ENCODE results near the gene OR7A17.
A peak's percentile ranks its signal among the peaks of the same experiment; 100 is the strongest.

OR7A17 gene

DNA sequence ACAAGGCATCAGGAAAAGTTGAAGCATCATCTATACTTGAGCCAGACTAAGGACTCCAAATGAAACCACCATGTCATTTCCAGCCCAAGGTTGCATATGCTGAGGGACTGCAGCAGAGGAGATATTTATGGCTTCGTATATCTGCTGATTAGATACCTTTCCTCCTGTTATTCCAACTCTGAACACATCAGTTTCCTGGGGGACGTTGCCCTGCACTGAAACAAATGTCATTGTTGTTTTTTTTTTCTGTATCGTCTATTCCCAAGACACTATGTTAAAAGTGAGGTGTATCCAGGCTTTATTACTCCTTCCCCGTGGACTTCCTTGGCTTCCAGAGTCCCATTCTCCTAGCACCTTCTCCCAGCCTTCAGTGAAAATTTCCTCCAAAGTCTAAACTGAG is at the start of gene OR7A17:
Gene OR7A17 (minus strand): TSS at position 101 of the 400 bp plus-strand sequence. CDS start 4,777 bp downstream, outside the sequence.
- no peak for DNase-seq

DNA sequence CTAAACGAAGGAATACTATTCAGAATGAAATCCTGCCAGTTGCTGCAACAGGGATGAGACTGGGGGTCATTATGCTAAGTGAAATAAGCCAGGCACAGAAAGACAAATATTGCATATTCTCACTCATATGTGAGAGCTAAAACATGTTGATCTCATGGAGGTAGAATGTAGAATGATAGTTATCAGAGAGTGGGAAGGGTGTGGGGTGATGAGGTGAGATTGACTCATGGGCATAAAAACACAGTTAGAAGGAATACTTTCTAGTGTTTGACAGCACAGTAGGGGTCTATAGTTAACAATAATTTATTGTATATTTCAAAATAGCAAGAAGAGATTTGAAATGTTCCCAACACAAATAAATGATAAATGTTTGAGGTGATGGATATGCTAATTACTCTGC is 47.6 kb upstream of the OR7A17 start:
- no peak for DNase-seq

DNA sequence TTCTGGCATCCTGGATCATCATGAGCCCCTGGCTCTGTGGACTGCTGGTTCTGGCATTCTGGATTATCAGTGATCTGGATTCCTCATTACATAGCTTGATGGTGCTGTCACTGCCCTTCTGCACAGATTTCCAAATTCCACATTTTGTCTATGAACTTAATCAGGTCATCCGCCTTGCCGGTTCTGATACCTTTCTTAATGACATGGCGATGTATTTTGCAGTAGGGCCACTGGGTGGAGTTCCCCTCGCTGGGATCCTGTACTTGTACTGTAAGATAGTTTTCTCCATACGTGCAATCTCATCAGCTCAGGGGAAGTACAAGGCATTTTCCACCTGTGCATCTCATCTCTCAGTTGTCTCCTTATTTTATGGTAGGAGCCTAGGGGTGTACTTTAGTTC is 30.9 kb upstream of the OR7A17 start:
- no peak for DNase-seq

DNA sequence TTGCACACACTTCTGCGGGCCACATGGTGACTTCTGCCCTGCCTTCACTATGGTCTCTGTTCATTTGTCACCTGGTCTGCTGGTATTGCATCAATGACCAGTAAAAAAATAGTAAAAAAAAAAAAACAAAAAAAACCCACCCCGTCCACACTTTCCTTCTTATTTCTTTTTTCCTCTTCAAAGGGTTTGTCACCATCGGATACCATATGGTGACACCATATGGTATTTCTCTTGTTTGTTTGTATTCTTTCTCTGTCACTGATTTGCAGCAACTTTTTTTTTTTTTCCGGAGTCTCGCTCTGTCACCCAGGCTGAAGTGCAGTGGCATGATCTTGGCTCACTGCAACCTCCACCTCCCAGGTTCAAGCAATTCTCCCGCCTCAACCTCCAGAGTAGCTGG is 29.2 kb upstream of the OR7A17 start:
- no peak for DNase-seq

DNA sequence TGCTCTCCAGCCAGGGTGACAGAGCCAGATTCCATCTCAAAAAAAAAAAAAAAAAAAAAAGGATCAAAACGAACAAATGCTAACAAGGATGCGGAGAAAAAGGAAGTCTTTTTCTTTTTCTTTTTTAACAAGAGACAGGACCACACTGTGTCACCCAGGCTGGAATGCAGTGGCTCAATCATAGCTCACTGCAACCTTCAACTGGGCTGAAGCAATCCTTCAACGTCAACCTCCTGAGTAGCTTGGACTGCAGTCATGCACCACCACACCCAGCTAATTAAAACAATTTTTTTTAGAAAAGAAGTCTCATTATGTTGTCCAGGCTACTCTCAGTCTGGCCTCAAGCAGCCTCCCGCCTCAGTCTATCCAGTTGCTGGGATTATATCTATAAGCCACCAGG is 20.8 kb upstream of the OR7A17 start:
- no peak for DNase-seq

- DNase-seq = no peak
Measured at GRCh38 chr19:14901675-14902260, 15.8 kb upstream of the OR7A17 start.

- DNase-seq = no peak
Measured at GRCh38 chr19:14890643-14891379, 4.9 kb upstream of the OR7A17 start.

DNA sequence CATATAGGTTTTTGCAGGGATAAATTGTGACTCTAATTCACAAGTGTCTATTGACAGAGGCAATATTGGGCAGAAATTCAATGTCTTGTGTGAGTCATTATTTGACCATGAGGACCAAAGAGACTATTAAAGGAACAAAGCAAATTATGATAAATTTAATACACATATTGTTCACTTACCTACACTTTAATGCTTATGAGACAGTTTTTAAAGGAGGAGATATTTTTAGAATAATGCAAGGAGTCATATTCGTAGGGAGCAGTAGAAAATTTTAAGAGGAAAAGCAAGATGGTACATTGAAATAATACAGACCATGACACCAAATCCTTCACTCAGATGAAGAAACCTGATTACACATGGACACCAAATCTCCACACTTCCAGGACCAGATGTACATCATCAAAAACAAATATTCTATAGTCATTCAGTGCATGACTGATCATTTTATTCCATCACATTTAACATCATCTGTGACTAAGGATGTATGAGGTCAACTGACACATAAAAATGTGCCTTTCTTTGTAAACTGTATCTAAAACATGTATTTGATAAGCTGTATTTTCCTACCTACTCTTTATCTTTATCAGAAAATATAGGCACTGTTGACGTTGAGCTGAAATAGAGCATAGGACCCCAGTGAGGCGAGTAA is 4.2 kb upstream of the OR7A17 start:
- DNase-seq = no peak

- DNase-seq = peak; percentile 25
Measured at GRCh38 chr19:14871619-14872230, 14.2 kb downstream of the OR7A17 start.

DNA sequence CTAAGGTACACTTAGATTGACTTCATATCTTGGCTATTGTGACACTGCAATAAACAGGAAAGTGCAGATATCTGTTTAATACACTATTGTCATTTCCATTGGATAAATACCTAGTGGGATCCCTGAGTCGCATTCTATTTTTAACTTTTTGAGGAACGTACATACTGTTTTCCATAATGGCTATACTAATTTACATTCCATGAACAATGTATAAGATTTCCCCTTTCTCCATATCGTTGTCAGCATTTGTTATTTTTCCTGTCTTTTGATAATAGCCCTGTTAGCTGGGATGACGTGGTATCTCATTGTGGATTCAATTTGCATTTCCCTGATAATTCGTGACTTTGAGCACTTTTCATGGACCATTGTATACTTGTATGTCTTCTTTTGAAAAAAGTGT is 17.4 kb downstream of the OR7A17 start:
- no peak for DNase-seq

DNA sequence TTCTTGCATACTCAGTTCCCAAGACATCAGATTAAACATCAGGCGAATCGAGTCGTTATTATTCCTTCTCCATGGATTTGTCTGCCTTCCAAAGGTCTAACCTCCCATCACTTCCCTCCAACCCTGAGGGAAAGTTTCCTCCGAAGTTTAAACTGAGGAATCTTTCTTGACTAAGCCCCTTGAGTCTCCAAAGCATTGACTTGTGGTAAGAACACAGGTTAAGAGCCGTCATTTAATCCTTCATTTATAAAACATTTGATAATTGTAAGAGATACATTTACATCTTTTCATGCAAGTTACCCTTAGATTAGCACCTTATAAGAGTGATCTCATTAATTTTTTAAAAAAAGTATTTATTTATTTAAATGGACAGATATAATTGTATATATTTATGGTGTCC is 37.1 kb downstream of the OR7A17 start, which contains the start of gene OR7A10:
Gene OR7A10 (minus strand): TSS at position 101 of the 400 bp plus-strand sequence. CDS start 7,045 bp downstream, outside the sequence.
- no peak for DNase-seq

- peak; percentile 24 for DNase-seq
Measured at GRCh38 chr19:14843578-14843977, 42.4 kb downstream of the OR7A17 start.

DNA sequence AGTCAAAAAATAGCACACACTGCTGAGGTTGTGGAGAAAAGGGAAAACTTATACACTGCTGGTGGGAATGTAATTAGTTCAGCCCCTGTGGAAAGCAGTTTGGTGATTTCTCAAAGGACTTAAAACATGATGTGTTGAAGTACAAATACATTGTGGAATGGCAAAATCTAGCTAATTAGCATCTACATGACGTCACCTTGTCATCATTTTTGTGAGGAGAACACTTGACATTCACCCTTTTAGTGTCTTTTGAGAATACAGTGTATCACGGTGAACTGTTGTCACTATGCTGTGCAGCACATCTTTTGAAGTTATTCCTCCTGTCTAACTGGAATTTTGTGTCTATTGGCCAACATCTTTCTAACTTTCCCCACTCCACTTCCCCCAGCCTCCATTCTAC is 42.8 kb downstream of the OR7A17 start:
- no peak for DNase-seq

GRCh38 chr19:14840206-14840605 is 45.7 kb downstream of the OR7A17 start:
- DNase-seq = no peak

DNA sequence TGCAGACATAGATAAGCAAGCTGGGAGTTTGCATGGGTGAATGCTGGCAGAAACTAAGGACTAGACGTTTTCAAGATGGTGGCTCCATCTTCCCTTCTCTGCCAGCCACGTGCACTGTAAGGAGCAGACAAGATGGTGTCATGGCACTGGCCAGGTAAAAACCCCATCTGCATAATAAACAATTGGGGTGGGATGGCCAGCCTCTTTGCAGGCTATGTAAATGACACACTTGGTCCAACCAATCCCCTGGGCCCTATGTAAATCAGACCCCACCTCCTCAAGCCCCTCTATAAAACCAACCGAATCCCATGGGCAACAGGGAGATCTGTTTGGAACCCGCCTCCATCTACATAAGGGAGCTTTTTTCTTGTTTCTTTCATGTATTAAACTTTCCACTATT is 48.5 kb downstream of the OR7A17 start:
- no peak for DNase-seq

DNA sequence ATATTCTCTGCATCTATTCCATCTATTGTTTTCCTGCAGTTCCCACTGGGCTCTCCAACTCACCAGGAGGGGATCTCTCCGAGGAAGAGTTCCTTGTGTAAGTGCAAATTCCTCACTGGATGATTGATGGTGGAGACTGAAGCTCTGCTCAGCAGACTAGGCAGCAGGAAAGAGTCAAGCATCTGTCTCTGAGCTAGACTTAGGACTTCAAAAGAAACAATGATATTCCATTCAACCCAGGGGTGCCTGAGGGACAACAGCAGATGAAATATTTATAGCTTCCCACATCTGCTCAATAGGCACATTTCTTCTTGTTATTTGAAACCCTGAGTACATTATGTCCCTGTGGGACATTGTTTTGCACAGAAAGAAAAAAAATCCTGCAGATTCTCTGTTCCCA is 50.9 kb downstream of the OR7A17 start, which contains the start of the genes OR7A5 and OR7C1:
Gene OR7A5 (minus strand): TSS at position 175 of the 400 bp plus-strand sequence. CDS start 6,944 bp downstream, outside the sequence.
Gene OR7C1 (minus strand): TSS at position 175 of the 400 bp plus-strand sequence. CDS start 35,049 bp downstream, outside the sequence.
- DNase-seq = peak; percentile 21

- no peak for DNase-seq
Measured at GRCh38 chr19:14830702-14831101, 55.2 kb downstream of the OR7A17 start.
